Epithelial cell of proximal tubule (primary cell): ENCODE measurements around the gene BCKDK. TPM values are rescaled to one million over a fixed set of nuclear protein-coding genes. Genes with fewer than 3 reads are reported as not detected.

Source experiments
- DNase-seq: peaks from one replicate; pipeline ENCODE4 v3.0.0-alpha.2; 2011; ENCODE audit warnings: low read depth
- H3K4me3 ChIP-seq: 2 replicates; pipeline ENCODE4 v1.5.1; 2011; ENCODE audit warnings: low read depth, mild to moderate bottlenecking, low read length
- total RNA-seq: library from RNA; depleted of rRNA; stranded (reverse); fragments of >200 nt; gene quantifications from 2 replicates; pipeline ENCODE4 v1.2.3, GENCODE V29; 2015
- TF ChIP-seq, protein P1 (sequence below): conservative IDR thresholded peaks from 2 replicates; pipeline ENCODE4 v1.5.1; 2012; ENCODE audit warnings: low read depth, mild to moderate bottlenecking, low read length

The BCKDK gene
- total RNA-seq, 1 donor from 2014 or later: 78.2 TPM

DNA sequence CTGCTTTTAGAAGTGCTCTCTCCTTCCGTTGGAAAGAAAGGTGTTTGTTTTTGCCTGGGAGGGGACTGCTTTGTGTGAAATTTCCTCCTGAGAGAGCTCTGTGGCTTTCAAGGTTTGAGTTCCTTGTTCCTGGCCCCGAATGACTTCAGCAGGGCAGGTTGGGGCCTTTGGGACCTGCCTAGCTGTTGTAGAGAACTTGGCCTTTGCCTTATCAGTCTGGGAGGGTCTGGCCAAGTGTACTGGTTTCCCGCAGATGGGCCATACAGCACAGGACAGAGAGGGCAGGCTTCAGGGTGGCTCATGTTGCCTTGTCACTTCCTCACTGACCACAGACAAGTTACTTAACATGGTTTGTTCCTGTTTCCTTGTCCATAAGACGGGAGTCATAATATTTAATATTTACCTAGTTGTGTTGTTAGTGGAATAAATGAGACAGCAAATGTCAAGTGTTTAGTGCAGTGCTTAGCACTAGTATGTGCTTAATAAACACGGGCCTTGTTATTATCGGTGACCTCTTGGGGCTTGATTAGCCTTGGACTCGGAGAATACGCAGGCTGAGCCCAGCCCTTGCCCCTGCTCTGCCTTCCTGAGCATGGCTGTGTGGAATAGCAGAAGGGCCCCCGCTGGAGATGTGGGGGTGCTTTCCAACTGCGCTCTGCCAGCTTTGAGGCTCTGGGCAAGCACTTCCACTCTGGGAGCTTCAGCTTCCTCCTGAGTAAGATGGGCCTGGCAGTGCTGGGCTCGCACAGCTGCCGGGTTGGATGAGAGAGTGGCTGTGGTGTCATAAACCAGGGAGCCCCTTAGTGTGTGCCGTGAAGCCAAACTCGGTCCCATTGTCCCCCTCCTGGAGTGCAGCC, 20.8 kb downstream of the BCKDK start:
- DNase-seq: no peak

DNA sequence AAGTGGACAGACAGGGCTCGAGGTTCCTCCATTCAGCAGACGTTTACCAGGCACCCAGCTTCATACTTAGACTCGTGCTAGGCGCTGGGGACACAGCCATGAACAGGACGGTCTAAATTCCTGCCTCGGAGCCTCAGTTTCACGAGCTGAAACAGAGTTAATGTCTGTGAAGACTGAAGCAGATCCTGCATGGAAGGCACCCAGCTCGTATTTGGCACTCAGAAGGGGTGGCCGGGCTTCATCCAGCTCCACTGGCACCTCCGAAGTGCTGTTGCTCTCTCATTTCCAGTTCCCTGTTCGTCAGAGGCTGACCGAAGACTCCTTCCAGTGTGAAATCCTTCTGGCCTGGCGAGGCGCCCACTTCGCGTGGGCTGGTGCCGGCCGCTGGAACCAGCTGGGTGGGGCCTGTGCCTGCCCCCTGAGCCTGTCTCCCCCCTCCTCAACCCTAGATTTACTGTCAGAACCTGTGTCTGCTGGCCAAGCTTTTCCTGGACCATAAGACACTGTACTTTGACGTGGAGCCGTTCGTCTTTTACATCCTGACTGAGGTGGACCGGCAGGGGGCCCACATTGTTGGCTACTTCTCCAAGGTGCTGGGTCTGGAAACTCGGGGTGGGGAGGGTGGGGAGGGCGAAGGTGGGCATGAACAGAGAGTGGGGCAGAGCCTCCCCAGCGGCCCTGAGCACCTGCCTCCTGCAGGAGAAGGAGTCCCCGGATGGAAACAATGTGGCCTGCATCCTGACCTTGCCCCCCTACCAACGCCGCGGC, 21.6 kb downstream of the BCKDK start:
- DNase-seq: no peak
- TF ChIP-seq, protein P1, sequence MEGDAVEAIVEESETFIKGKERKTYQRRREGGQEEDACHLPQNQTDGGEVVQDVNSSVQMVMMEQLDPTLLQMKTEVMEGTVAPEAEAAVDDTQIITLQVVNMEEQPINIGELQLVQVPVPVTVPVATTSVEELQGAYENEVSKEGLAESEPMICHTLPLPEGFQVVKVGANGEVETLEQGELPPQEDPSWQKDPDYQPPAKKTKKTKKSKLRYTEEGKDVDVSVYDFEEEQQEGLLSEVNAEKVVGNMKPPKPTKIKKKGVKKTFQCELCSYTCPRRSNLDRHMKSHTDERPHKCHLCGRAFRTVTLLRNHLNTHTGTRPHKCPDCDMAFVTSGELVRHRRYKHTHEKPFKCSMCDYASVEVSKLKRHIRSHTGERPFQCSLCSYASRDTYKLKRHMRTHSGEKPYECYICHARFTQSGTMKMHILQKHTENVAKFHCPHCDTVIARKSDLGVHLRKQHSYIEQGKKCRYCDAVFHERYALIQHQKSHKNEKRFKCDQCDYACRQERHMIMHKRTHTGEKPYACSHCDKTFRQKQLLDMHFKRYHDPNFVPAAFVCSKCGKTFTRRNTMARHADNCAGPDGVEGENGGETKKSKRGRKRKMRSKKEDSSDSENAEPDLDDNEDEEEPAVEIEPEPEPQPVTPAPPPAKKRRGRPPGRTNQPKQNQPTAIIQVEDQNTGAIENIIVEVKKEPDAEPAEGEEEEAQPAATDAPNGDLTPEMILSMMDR: no peak
- no peak overlapping the region for H3K4me3 ChIP-seq

More for the DNA sequence above, 20.8 kb downstream of the BCKDK start:
- H3K4me3 ChIP-seq: no peak overlapping the region
- TF ChIP-seq, protein P1: no peak

DNA sequence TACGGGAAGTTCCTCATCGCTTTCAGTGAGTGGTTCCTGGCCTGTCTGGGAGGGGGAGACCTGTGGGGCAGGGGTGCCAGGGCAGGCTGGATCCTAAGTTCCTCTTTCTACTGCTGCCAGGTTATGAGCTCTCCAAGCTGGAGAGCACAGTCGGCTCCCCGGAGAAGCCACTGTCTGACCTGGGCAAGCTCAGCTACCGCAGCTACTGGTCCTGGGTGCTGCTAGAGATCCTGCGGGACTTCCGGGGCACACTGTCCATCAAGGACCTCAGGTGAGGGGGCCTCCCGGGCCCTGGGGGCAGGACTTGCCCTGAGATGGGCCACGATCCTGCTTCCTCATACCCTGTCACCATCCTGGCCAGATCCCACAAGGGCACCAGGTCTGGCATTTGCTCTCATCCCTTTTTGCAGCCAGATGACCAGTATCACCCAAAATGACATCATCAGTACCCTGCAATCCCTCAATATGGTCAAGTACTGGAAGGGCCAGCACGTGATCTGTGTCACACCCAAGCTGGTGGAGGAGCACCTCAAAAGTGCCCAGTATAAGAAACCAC, 22.2 kb downstream of the BCKDK start:
- no peak for DNase-seq
- TF ChIP-seq, protein P1: no peak

DNA sequence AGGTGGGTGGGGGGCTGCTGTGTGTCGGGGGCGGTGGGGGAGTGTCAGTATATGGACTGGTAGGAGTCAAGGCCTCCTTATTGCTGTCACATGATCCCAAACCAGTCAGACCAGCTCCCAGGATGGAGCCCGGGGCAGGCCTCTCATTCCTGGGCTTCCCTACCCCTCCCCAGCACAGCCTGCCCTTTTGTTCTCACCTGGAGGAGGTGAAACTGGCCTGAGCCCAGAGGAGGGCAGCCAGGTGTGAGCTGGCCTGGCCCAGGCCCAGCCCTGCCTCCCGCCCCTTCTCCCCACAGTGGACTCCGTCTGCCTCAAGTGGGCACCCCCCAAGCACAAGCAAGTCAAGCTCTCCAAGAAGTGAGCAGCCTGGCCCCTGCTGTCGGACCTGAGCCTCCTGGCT, 22.7 kb downstream of the BCKDK start:
- TF ChIP-seq, protein P1: no peak
- no peak overlapping the region for H3K4me3 ChIP-seq
- DNase-seq: no peak

More for the DNA sequence above, 22.2 kb downstream of the BCKDK start:
- no peak overlapping the region for H3K4me3 ChIP-seq

DNA sequence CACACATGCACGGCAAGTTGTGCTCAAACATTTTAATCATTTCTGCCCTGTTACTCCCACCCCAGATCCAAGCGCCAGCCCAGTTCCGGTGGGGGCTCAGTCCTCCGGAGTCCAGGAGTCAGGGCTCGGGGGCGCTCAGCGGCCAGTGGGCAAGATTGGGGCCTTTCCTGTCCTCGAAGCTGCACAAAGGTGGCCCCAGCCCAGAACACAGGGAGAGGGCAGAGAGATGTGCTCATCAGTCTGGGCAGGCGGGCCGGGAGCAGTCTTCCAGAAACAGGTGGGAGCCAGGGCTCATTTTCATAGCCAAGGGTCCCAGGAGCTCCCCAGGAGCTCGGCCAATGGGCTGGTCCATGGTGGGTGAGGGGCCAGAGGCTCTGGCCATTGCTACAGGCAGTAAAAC, 23.2 kb downstream of the BCKDK start:
- no peak overlapping the region for H3K4me3 ChIP-seq
- no peak for DNase-seq
- TF ChIP-seq, protein P1: no peak

GRCh38 chr16:31131841-31132271, 23.7 kb downstream of the BCKDK start:
- TF ChIP-seq, protein P1: no peak
- H3K4me3 ChIP-seq: no peak overlapping the region
- no peak for DNase-seq
